GM18499 (cell line): Measurements from ENCODE around the gene PSMA6.
"Not testable (repeated sequence)": the region's sequence is repeated elsewhere in the genome, so short reads cannot be mapped to it uniquely, and the experiment has no call there.

Experiments used
- ATAC-seq: cut with Tn5 transposase; IDR thresholded peaks from one replicate; pipeline ENCODE4 v1.9.1; 2021; ENCODE audit warnings: moderate number of reproducible peaks; ENCODE audit not compliant: insufficient read depth, unreplicated experiment

PSMA6 gene

DNA sequence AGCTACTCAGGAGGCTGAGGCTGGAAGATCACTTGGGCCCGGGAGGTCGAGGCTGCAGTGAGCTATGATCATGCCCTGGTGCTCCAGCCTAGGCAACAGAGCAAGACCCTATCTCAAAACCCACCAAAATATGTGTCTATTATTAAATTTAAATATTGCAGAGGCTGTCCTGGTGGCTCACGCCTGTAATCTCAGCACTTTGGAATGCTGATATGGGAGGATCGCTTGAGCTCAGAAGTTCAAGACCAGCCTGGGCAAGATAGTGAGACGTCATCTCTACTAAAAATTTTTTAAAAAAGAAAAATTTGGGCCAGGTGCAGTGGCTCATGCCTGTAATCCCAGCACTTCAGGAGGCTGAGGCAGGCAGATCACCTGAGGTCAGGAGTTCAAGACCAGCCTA, 13.9 kb downstream of the PSMA6 start:
- no peak for ATAC-seq

DNA sequence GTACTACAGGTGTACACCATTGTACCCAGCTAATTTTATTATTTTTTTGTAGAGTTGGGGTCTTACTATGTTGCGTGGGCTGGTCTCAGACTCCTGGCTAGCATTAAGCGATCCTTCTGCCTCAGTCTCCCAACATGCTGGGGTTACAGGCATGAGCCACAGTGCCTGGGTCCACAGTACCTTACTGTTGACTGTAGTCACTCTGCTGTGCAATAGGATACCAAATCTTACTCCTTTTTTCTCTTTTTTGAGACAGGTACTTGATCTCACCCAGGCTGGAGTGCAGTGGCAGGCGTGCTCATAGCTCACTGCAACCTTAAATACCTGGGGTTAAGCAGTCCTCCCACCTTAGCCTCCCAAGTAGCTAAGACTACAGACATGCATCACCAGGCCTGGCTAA, 25.6 kb downstream of the PSMA6 start:
- no peak for ATAC-seq

- no peak for ATAC-seq
These were observed 27.3 kb downstream of the PSMA6 start for GRCh38 chr14:35319509-35319908.

DNA sequence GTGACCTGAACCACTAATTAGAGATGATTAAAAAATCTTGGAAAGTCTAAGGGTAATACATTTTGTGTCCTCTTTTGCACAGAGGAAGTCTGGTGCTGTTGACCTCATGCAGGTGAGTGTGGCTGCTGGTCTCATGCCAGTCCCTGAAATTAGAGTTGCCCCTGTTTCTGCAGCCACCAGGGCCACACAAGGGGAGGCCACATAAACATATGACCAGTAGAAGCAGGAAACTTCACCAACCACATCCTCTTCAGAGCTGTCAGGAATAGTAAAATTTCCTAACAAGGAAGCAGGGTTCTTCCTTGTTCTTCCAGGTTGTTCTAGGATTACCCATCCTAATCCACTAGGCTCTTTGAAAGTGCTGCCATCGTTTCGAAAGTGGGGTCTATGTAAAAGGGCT, 28.3 kb downstream of the PSMA6 start:
- ATAC-seq: no peak

- no peak for ATAC-seq
These were observed 34.2 kb downstream of the PSMA6 start for GRCh38 chr14:35326375-35326774.

DNA sequence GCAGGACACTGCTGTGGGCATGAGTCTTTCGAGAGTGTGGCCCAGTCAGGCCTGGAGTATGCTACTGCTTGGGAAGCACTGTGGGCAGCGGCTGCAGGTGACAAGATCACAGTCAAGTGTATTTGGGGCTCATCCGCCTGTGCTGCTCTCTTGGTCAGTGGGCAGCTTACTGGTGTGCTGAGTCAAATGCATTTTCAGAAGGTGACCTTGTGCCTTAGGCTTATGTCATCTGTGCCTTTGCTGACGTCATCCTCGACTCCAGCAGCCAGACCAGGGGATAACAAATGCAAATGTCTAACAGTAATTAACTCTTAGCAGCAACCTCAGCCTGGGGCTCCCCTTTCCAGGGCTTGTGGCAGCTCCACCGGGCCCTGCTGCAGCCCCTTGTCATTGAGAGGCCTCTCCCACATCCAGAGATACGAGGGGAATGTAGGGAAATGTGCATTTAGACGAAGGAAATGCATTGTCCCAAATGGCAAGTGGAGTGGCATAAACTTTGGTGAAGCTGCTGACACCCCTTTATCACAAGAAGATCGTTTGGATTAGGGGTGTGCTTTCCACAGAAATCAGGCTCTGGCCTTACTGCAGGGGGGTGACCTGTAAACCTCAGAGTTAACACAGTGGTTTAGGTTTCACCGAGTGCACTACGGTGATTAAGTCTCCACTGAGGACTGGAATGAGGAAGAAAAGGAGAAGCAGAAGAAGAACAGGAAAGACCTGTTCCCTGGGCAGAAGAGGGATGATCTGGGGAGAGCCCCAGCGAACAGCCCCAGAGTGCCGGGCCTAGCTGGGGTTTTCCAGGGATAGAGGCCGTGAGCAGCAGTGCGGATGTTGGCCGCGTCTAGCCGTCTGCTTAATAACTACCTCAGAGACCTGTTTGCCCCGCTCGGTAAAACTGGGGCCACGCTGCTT, 39.7 kb downstream of the PSMA6 start:
- no peak for ATAC-seq

GRCh38 chr14:35332517-35333263, 40.5 kb downstream of the PSMA6 start:
- ATAC-seq: no peak

DNA sequence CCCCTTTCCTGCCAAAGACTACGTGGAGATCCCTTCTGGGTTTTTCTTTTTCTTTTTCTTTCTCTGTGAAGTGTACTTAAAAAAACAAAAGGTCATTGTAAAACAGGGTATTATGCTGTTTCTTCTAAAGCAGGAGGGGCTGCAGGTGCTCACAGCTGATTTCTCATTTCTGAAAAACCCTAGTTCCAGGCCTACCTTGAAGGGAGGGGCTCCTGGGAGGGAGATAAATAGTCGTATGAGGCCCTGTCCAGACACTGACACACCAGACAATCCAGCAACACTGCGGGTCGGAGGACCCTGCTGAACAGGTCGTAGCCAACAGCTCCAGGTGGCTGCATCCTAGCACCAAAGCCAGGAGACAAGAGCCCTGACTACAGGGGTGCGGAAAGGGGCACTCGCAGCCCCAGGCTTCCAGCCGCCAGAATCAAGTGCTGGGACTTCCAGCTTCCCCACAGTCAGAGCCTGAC, 41.1 kb downstream of the PSMA6 start:
- no peak for ATAC-seq

GRCh38 chr14:35333797-35334743, 41.9 kb downstream of the PSMA6 start:
- ATAC-seq: no peak

GRCh38 chr14:35335388-35336092, 43.4 kb downstream of the PSMA6 start:
- no peak for ATAC-seq

- ATAC-seq: not testable (repeated sequence)
These were observed 44.0 kb downstream of the PSMA6 start for GRCh38 chr14:35336171-35336493.

GRCh38 chr14:35336494-35337268, 44.5 kb downstream of the PSMA6 start:
- ATAC-seq: no peak

DNA sequence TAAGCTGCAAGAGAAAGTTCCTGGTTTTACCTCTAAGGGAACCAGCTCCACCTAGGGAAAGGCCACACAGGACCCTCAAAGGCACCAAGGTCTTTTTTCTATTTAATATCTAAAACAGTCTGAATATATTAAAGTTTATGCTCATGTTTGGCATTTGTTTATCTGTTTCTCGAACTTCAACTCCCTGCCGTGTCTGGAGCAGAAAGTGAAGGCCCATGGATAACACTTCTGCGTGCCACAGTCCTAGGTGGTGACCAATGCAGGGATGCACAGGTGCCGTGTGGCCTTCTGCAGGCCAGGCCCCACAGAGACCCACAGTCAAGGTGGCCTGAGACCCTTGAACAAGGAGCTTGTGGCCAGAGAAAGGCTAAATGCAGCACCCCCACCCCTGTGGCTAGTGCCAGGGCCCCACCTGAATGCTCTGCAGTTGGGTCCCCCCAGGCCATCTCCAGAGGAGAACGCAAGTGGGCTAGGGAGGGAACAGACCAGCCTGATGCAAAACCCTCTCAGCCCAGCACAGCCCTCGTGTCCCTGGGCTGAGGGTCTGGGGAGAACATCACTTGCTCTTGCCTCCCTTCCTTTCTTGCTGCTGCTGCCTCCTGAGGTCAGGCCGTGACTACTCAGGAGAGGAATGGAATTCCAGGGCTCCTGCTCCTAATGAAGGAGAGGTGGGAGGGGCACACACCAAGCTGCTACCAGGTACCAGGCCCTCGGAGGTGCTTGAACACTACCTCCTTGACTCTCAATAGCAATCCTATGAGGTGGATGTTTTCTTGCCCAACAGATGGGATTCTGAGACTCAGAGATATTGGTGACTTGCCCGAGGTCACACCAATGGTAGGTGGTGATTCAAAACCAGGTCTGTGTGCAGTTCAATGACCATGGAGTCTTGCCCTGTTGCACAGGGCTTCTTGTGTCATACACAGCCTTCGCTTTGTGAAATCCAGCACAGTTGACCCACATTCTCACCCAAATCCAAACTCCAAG, 45.4 kb downstream of the PSMA6 start:
- no peak for ATAC-seq

DNA sequence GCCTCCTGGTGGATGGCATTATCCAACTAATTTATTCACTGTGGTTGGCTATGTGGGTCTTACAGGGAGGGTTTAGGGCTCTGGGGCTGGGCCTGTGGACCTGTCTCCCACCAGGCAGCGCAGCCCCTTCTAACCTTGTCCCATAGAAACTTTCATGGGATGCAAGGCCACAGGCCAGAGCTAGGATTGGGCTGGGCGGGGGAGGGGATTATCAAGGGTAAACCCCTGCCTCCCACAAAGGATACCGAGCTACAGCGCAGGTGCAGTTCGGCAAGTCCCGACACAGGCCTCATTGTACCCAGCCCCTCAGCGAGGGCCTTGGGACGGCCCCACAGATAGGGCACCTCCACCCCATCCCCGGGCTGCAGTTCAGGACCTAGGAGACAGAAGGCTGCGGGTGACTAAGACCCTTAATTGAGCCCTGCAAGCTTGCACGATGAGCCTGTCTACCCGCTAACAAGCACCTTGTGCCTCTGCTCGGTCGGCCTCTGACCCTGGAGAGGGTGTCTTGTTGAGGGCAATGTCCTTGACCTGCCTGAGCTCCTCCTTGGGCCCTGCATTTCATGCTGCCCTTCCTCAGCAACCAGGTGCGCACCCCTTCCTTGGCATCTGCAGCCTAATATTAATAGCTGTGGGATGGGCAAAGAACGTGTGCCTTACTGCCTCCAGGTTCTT, 46.7 kb downstream of the PSMA6 start:
- ATAC-seq: no peak

DNA sequence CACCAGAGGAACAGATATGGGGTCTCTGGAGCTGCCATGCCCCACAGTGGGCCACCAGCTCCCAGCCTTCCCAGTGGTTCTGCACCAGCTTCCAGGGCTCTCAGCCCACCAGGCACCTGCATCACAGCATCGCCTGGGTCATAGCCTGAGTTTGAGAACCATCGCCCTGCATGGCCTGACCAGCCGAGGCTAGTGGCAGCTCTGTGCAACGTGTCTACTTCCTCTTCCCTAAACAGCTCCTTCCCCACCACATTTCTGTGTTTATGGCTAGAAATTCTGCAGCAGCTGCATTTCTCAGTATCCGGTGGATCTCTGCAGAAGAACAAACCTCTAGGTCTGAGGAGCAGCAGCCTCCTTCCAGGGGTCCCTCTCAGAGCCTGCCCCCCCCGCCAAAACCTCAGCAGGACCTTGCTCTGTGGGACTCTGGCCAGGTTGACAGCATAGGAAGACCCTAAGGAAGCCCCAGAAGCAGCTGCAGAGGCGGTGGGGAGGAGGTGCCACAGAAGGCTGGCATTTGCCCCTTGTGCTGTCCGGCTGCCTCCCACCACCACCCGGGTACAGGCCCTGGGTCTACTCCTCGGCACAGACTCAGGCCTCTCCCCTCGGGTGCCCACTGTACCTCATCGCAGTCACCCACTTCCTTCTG, 47.7 kb downstream of the PSMA6 start:
- no peak for ATAC-seq

DNA sequence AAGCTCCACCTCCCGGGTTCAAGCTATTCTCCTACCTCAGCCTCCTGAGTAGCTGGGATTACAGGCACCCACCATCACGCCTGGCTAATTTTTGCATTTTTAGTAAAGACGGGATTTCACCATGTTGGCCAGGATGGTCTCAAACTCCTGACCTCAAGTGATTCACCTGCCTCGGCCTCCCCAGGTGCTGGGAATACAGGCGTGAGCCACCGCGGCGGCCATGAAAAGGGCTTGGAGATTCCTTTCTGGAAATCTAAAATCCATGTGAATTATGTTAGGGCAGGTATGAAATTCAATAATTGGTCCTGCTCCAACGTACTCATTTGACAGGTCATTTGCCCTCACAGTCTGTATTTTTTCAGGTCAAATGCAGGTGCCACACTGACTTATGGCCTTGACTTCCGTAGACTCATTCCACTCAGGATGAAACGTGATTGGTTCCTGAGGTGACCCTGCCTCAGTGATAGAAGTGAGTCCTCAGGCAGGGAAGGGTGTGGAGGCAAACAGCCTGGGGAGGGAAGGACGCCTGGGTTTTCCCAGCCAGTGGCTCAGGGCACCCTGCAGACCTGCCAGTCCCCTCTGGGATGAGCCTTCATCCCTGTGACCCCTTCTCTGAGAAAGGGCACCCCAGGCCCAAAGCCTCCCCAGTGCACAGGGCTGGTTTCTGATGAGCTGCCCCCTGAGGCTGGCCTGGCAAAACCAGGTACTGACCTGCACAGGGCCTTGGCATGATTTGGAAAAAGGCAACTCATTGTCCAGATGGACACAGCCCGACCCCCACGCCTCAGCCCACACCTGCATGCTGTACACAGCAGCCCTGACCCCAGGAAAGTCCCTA, 48.7 kb downstream of the PSMA6 start:
- no peak for ATAC-seq
